Suprapubic skin (tissue), 4 donors: ENCODE measurements around the gene KIF16B. TPM values are rescaled to one million over a fixed set of nuclear protein-coding genes. Genes with fewer than 3 reads are reported as not detected.

Source experiments
- DNase-seq, 2 donors: peaks; one replicate each; pipeline ENCODE4 v3.0.0-alpha.2; 2019; ENCODE audit warnings: low spot score in 2 of 2
- H3K27ac ChIP-seq: fragments of 200-600 bp; sonication (generic); one replicate; pipeline ENCODE4 v1.5.1; 2019
- H3K27me3 ChIP-seq: fragments of 200-600 bp; sonication (generic); one replicate; pipeline ENCODE4 v1.5.1; 2019
- H3K36me3 ChIP-seq: fragments of 200-600 bp; sonication (generic); one replicate; pipeline ENCODE4 v1.5.1; 2019
- H3K4me1 ChIP-seq: fragments of 200-600 bp; sonication (generic); one replicate; pipeline ENCODE4 v1.5.1; 2019
- H3K4me3 ChIP-seq: fragments of 200-600 bp; sonication (generic); one replicate; pipeline ENCODE4 v1.5.1; 2019; ENCODE audit warnings: mild to moderate bottlenecking
- H3K9me3 ChIP-seq: fragments of 200-600 bp; sonication (generic); one replicate; pipeline ENCODE4 v1.5.1; 2019
- CTCF ChIP-seq, 2 donors: fragments of 200-600 bp in 1 of 2; fragments of 450-650 bp in 1 of 2; sonication (generic) in 1 of 2; IDR thresholded peaks; one replicate each; pipeline ENCODE4 v1.5.1; 2016 to 2019; ENCODE audit warnings: antibody characterized with exemption in 2 of 2, mild to moderate bottlenecking in 1 of 2, moderate library complexity in 1 of 2
- EP300 ChIP-seq: sonication (generic); formaldehyde crosslinking; IDR thresholded peaks from one replicate; pipeline ENCODE4 v1.6.1; 2017; ENCODE audit warnings: antibody characterized with exemption
- POLR2A ChIP-seq, 2 donors: fragments of 450-650 bp; IDR thresholded peaks; one replicate each; pipeline ENCODE4 v1.6.1; 2017; ENCODE audit warnings: antibody characterized with exemption in 2 of 2, mild to moderate bottlenecking in 2 of 2, moderate library complexity in 2 of 2
- POLR2AphosphoS5 ChIP-seq, 3 donors: sonication (generic); formaldehyde crosslinking; IDR thresholded peaks; one replicate each; pipeline ENCODE4 v1.6.1; 2017; ENCODE audit warnings: antibody characterized with exemption in 3 of 3
- WGBS: methylation state at CpG from one replicate; pipeline ENCODE4 v1.1.5; 2018; 5-methylcytosine and 5-hydroxymethylcytosine counted together
- total RNA-seq, 4 donors: library from RNA; depleted of rRNA; stranded (reverse); fragments of >200 nt; gene quantifications; one replicate each; pipeline ENCODE4 v1.1.0, GENCODE V29; 2016

Gene KIF16B
- total RNA-seq, 4 donors from 2014 or later: 23.7 to 64.0 (median 38.2) TPM

DNA sequence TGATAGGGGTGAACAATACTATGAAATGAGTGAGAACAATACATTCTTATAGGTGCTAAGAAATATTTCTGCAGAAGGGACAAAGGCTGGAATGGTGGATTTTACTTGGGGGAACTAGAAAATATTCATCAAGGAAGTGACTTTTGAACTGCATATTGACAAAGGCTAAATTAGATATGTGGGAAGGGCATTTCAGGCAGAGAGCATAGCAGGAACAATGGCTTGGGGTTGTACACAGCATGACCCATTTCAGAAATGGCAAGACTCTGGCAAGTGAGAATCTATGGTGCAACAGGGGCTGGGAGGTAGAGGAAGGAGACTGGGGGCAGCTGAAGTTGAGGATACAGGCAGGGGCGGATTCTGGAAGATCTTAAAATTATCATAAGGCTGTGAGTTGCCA lies 46.7 kb upstream of the KIF16B start:
- no peaks in the 10 kb centered on the region for H3K27me3 ChIP-seq
- H3K4me3 ChIP-seq: no peak overlapping the region
- H3K9me3 ChIP-seq: peaks cover 3% of the 10 kb centered on the region
- no peaks in the 10 kb centered on the region for H3K36me3 ChIP-seq
- WGBS: 73% methylated on average over 1 of the region's 1 CpG
- no peaks in the 10 kb centered on the region for H3K4me1 ChIP-seq
- no peak overlapping the region for H3K27ac ChIP-seq
- no peak for TF ChIP-seq POLR2AphosphoS5 (IDR thresholded peaks at IDR 0.05)
- no peak for TF ChIP-seq POLR2A (IDR thresholded peaks at IDR 0.05)
- DNase-seq: no peak

DNA sequence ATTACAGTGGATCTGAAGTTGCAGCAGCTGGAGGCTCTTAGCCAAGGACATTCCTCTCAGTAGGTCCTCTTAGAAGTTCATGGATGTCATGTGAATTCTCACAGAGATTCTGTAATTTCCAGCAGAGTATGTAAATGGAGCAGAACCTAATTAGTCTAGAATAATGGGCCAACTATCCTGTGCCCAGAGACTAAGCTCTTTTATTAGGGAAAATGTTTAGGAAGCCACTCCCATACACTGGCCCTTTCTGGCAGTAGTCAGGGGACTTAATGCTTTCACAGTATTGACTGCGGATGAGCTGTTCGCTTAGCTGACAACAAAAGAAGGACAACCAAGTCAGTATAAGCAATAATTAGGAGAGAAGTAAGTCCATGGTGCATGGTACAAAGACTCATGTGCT lies 43.8 kb upstream of the KIF16B start:
- 90% methylated on average over 2 of the region's 2 CpGs for WGBS
- no peak overlapping the region for H3K4me3 ChIP-seq

DNA sequence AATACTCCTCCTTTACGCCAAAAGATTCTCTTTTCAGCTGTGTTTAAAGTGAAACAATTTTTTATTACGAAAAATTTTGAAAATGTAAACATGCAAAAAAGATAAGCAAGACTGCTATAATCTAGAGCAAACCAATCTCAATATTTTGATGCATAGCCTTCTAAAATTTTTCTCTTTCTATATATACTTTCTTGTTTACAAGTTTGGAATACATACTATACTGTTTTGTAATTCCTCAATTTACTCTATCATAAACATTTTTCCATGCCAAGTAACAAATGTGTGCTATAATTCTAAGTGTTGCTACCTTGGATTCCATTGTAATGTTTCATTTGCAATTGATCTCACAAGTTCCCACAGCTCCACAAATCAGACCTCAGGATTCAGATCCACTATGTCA lies 43.1 kb upstream of the KIF16B start:
- H3K27me3 ChIP-seq: no peaks in the 10 kb centered on the region
- whole genome bisulfite sequencing: 91% methylated on average over 2 of the region's 2 CpGs
- no peaks in the 10 kb centered on the region for H3K9me3 ChIP-seq
- H3K27ac ChIP-seq: no peak overlapping the region
- no peaks in the 10 kb centered on the region for H3K4me1 ChIP-seq
- no peak overlapping the region for H3K4me3 ChIP-seq
- TF ChIP-seq EP300 (no peak), POLR2A (IDR thresholded peaks at IDR 0.05) (no peak), POLR2AphosphoS5 (IDR thresholded peaks at IDR 0.05) (no peak), CTCF (IDR thresholded peaks at IDR 0.05) (no peak)
- H3K36me3 ChIP-seq: no peaks in the 10 kb centered on the region
- DNase-seq: no peak

More for the DNA sequence above, 43.8 kb upstream of the KIF16B start:
- Histone ChIP-seq H3K36me3 (no peaks in the 10 kb centered on the region), H3K27me3 (no peaks in the 10 kb centered on the region), H3K27ac (no peak overlapping the region), H3K4me1 (no peaks in the 10 kb centered on the region), H3K9me3 (no peaks in the 10 kb centered on the region)
- no peak for TF ChIP-seq POLR2AphosphoS5 (IDR thresholded peaks at IDR 0.05)
- TF ChIP-seq POLR2A (IDR thresholded peaks at IDR 0.05): no peak
- TF ChIP-seq EP300: no peak
- no peak for DNase-seq

GRCh38 chr20:16615199-16615598 lies 42.0 kb upstream of the KIF16B start:
- no peaks in the 10 kb centered on the region for H3K36me3 ChIP-seq
- TF ChIP-seq EP300: no peak
- no peak for TF ChIP-seq POLR2AphosphoS5 (IDR thresholded peaks at IDR 0.05)
- TF ChIP-seq POLR2A (IDR thresholded peaks at IDR 0.05): no peak
- no peak for TF ChIP-seq CTCF (IDR thresholded peaks at IDR 0.05)
- H3K4me1 ChIP-seq: no peaks in the 10 kb centered on the region
- no peaks in the 10 kb centered on the region for H3K9me3 ChIP-seq
- no peak for DNase-seq
- H3K27ac ChIP-seq: no peak overlapping the region
- 49% methylated on average over 7 of the region's 7 CpGs for WGBS
- H3K4me3 ChIP-seq: no peak overlapping the region
- H3K27me3 ChIP-seq: no peaks in the 10 kb centered on the region

GRCh38 chr20:16613954-16614353 lies 40.7 kb upstream of the KIF16B start:
- no peak overlapping the region for H3K27ac ChIP-seq
- no peak for DNase-seq
- H3K4me1 ChIP-seq: no peaks in the 10 kb centered on the region
- H3K36me3 ChIP-seq: no peaks in the 10 kb centered on the region
- 79% methylated on average over 6 of the region's 6 CpGs for WGBS
- TF ChIP-seq CTCF (IDR thresholded peaks at IDR 0.05) (no peak), POLR2AphosphoS5 (IDR thresholded peaks at IDR 0.05) (no peak), EP300 (no peak), POLR2A (IDR thresholded peaks at IDR 0.05) (no peak)
- H3K4me3 ChIP-seq: no peak overlapping the region
- no peaks in the 10 kb centered on the region for H3K27me3 ChIP-seq
- no peaks in the 10 kb centered on the region for H3K9me3 ChIP-seq

DNA sequence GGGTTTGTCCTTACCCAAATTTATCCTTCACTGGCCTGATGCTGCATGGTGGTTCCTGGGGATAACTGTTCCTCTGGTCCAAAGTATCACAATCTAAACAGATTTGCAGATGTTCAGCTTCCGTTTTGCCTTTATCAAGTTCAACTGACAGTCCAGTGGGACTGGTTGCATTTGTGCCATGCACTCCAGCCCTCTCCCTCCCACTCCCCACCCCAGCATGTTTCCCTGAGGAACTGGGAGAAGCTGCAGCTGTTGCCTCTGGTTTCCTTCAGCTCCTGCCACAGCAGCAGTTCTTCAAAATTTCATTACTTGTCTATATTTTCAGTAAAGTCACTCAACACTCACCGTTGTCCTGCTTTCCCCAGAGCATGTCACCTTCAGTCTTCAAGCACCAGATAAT lies 39.5 kb upstream of the KIF16B start:
- no peak for DNase-seq
- Histone ChIP-seq H3K36me3 (no peaks in the 10 kb centered on the region), H3K27me3 (no peaks in the 10 kb centered on the region), H3K27ac (no peak overlapping the region), H3K4me3 (no peak overlapping the region), H3K4me1 (no peaks in the 10 kb centered on the region), H3K9me3 (no peaks in the 10 kb centered on the region)
- WGBS: 77% methylated on average over 2 of the region's 2 CpGs
- no peak for TF ChIP-seq EP300

- no peak for TF ChIP-seq CTCF (IDR thresholded peaks at IDR 0.05)
- TF ChIP-seq POLR2AphosphoS5 (IDR thresholded peaks at IDR 0.05): no peak
- TF ChIP-seq POLR2A (IDR thresholded peaks at IDR 0.05): no peak
- TF ChIP-seq EP300: no peak
- Histone ChIP-seq H3K36me3 (no peaks in the 10 kb centered on the region), H3K9me3 (no peaks in the 10 kb centered on the region), H3K27ac (no peak overlapping the region), H3K4me3 (no peak overlapping the region), H3K4me1 (no peaks in the 10 kb centered on the region), H3K27me3 (no peaks in the 10 kb centered on the region)
- 96% methylated on average over 6 of the region's 6 CpGs for WGBS
- DNase-seq: no peak
These were observed 38.6 kb upstream of the KIF16B start for GRCh38 chr20:16611817-16612216.
